Endothelial cell (in vitro differentiated cells): ENCODE measurements around the gene ZBTB34. TPM values are rescaled to one million over a fixed set of nuclear protein-coding genes. Genes with fewer than 3 reads are reported as not detected.

Experiments
- DNase-seq: peaks from one replicate; pipeline ENCODE4 v3.0.0; 2021; ENCODE audit warnings: low spot score
- H3K27ac Mint-ChIP-seq: one replicate; pipeline ENCODE4 v1.8.0; 2021; ENCODE audit warnings: mixed read lengths, inconsistent platforms; ENCODE audit not compliant: unreplicated experiment
- H3K27me3 Mint-ChIP-seq: one replicate; pipeline ENCODE4 v1.8.0; 2021; ENCODE audit warnings: mild to moderate bottlenecking, moderate library complexity, mixed read lengths, inconsistent platforms; ENCODE audit not compliant: unreplicated experiment
- H3K36me3 Mint-ChIP-seq: one replicate; pipeline ENCODE4 v1.8.0; 2021; ENCODE audit warnings: mild to moderate bottlenecking, low read depth, mixed read lengths, inconsistent platforms; ENCODE audit not compliant: unreplicated experiment
- H3K4me1 Mint-ChIP-seq: one replicate; pipeline ENCODE4 v1.8.0; 2021; ENCODE audit warnings: mild to moderate bottlenecking, mixed read lengths, inconsistent platforms; ENCODE audit not compliant: unreplicated experiment
- H3K4me3 Mint-ChIP-seq: one replicate; pipeline ENCODE4 v1.8.0; 2021; ENCODE audit warnings: mild to moderate bottlenecking, mixed read lengths, inconsistent platforms; ENCODE audit not compliant: unreplicated experiment
- H3K9me3 Mint-ChIP-seq: one replicate; pipeline ENCODE4 v1.8.0; 2021; ENCODE audit warnings: mixed read lengths, inconsistent platforms; ENCODE audit not compliant: unreplicated experiment
- CTCF ChIP-seq: fragments of 200-600 bp; sonication (generic); IDR thresholded peaks from one replicate; pipeline ENCODE4 v1.5.0; 2021; ENCODE audit warnings: antibody characterized with exemption; ENCODE audit not compliant: unreplicated experiment
- total RNA-seq: library from RNA; stranded (reverse); fragmentation: NEBNext Ultra II Directional; extraction: Animal tissue kit (Norgen Biotek cat#: 25700); gene quantifications from one replicate; pipeline ENCODE4 v1.2.1, GENCODE V29; 2021; ENCODE audit not compliant: unreplicated experiment

The ZBTB34 gene
- total RNA-seq, 1 donor from 2014 or later: 22.9 TPM

GRCh38 chr9:126883636-126884035 is 23.2 kb downstream of the ZBTB34 start:
- TF ChIP-seq CTCF: no peak
- no peak overlapping the region for H3K27ac Mint-ChIP-seq
- H3K36me3 Mint-ChIP-seq: peaks cover 12% of the 10 kb centered on the region
- no peaks in the 10 kb centered on the region for H3K9me3 Mint-ChIP-seq
- no peaks in the 10 kb centered on the region for H3K27me3 Mint-ChIP-seq
- no peak for DNase-seq
- no peak overlapping the region for H3K4me3 Mint-ChIP-seq
- H3K4me1 Mint-ChIP-seq: peaks cover 21% of the 10 kb centered on the region

GRCh38 chr9:126885131-126885641 is 24.7 kb downstream of the ZBTB34 start:
- TF ChIP-seq CTCF: no peak
- DNase-seq: peak; percentile 31
- Mint-ChIP-seq H3K4me3 (no peak overlapping the region), H3K27ac (peak overlapping the region; percentile 45), H3K36me3 (peaks cover 6% of the 10 kb centered on the region), H3K9me3 (no peaks in the 10 kb centered on the region), H3K4me1 (peaks cover 23% of the 10 kb centered on the region), H3K27me3 (no peaks in the 10 kb centered on the region)

- no peak for DNase-seq
- no peaks in the 10 kb centered on the region for H3K36me3 Mint-ChIP-seq
- H3K4me3 Mint-ChIP-seq: no peak overlapping the region
- no peak for TF ChIP-seq CTCF
- H3K9me3 Mint-ChIP-seq: no peaks in the 10 kb centered on the region
- peak overlapping the region; percentile 18 for H3K27ac Mint-ChIP-seq
- H3K4me1 Mint-ChIP-seq: peaks cover 23% of the 10 kb centered on the region
- no peaks in the 10 kb centered on the region for H3K27me3 Mint-ChIP-seq
Observed at GRCh38 chr9:126886034-126886822, 25.8 kb downstream of the ZBTB34 start.

GRCh38 chr9:126886897-126887296 is 26.5 kb downstream of the ZBTB34 start:
- TF ChIP-seq CTCF: no peak
- no peak for DNase-seq
- H3K27me3 Mint-ChIP-seq: no peaks in the 10 kb centered on the region
- H3K27ac Mint-ChIP-seq: no peak overlapping the region
- H3K9me3 Mint-ChIP-seq: no peaks in the 10 kb centered on the region
- H3K36me3 Mint-ChIP-seq: no peaks in the 10 kb centered on the region
- peaks cover 23% of the 10 kb centered on the region for H3K4me1 Mint-ChIP-seq
- H3K4me3 Mint-ChIP-seq: no peak overlapping the region

- no peaks in the 10 kb centered on the region for H3K9me3 Mint-ChIP-seq
- no peaks in the 10 kb centered on the region for H3K36me3 Mint-ChIP-seq
- peaks cover 7% of the 10 kb centered on the region for H3K4me1 Mint-ChIP-seq
- TF ChIP-seq CTCF: no peak
- H3K27me3 Mint-ChIP-seq: peaks cover 1% of the 10 kb centered on the region
- no peak for DNase-seq
- no peak overlapping the region for H3K4me3 Mint-ChIP-seq
- H3K27ac Mint-ChIP-seq: no peak overlapping the region
Observed at GRCh38 chr9:126891676-126892075, 31.2 kb downstream of the ZBTB34 start.
